Neural cell (in vitro differentiated cells): ENCODE data around the gene BMS1. TPM values are rescaled to one million over a fixed set of nuclear protein-coding genes. Genes with fewer than 3 reads are reported as not detected.

ENCODE experiments used
- H2AFZ ChIP-seq: fragments of 200-600, 300-800 bp; sonication (generic), shearing (Covaris generic); 2 replicates; pipeline ENCODE4 v1.6.0; 2014; ENCODE audit warnings: low read depth, mild to moderate bottlenecking, antibody characterized with exemption, low read length, moderate library complexity
- H3F3A ChIP-seq: fragments of 200-600 bp; shearing (Covaris generic); 2 replicates; pipeline ENCODE4 v1.6.1; 2016; ENCODE audit warnings: mild to moderate bottlenecking, moderate library complexity, mixed read lengths, antibody characterized with exemption, low read length; ENCODE audit not compliant: insufficient read depth, poor library complexity, severe bottlenecking
- H3K27ac ChIP-seq: fragments of 200-600, 300-800 bp; sonication (generic), shearing (Covaris generic); 2 replicates; pipeline ENCODE4 v1.5.1; 2014; ENCODE audit warnings: mild to moderate bottlenecking, low read length, moderate library complexity
- H3K27me3 ChIP-seq: fragments of 300-800, 200-600 bp; sonication (generic), shearing (Covaris generic); 2 replicates; pipeline ENCODE4 v1.6.0; 2014; ENCODE audit warnings: mild to moderate bottlenecking, low read depth, low read length, moderate library complexity; ENCODE audit not compliant: insufficient read depth
- H3K36me3 ChIP-seq: fragments of 300-800, 200-600 bp; sonication (generic), shearing (Covaris generic); 2 replicates; pipeline ENCODE4 v1.5.1; 2014; ENCODE audit warnings: mild to moderate bottlenecking, antibody characterized with exemption, low read length, moderate library complexity; ENCODE audit not compliant: insufficient read depth
- H3K4me2 ChIP-seq: fragments of 300-800, 200-600 bp; sonication (generic), shearing (Covaris generic); 2 replicates; pipeline ENCODE4 v1.6.0; 2014; ENCODE audit warnings: mild to moderate bottlenecking, low read length
- H3K4me3 ChIP-seq: fragments of 300-800, 200-600 bp; sonication (generic), shearing (Covaris generic); 2 replicates; pipeline ENCODE4 v1.5.1; 2014; ENCODE audit warnings: mild to moderate bottlenecking, low read length, moderate library complexity
- H3K79me2 ChIP-seq: fragments of 200-600 bp; shearing (Covaris generic); replicated peaks from 2 replicates; pipeline ENCODE4 v1.6.0; 2014; ENCODE audit warnings: mild to moderate bottlenecking, low read length, moderate library complexity; ENCODE audit not compliant: insufficient read depth
- H3K9ac ChIP-seq: fragments of 300-800, 200-600 bp; sonication (generic), shearing (Covaris generic); 2 replicates; pipeline ENCODE4 v1.6.1; 2016; ENCODE audit warnings: mild to moderate bottlenecking, low read length, mixed read lengths
- H3K9me2 ChIP-seq: fragments of 200-600 bp; shearing (Covaris generic); 2 replicates; pipeline ENCODE4 v1.6.1; 2016; ENCODE audit warnings: mild to moderate bottlenecking, low read length, mixed read lengths; ENCODE audit not compliant: insufficient read depth
- H3K9me3 ChIP-seq: fragments of 200-600, 300-800 bp; sonication (generic), shearing (Covaris generic); 2 replicates; pipeline ENCODE4 v1.6.1; 2016; ENCODE audit warnings: mild to moderate bottlenecking, mixed run types, low read length, moderate library complexity, mixed read lengths
- H4K20me1 ChIP-seq: fragments of 200-600 bp; shearing (Covaris generic); 2 replicates; pipeline ENCODE4 v1.6.1; 2016; ENCODE audit warnings: mild to moderate bottlenecking, mixed run types; ENCODE audit not compliant: insufficient read depth
- EP300 ChIP-seq: fragments of 450-650 bp; conservative IDR thresholded peaks from 2 replicates; pipeline ENCODE4 v1.6.1; 2014; ENCODE audit warnings: antibody characterized with exemption, mild to moderate bottlenecking, moderate library complexity; ENCODE audit not compliant: poor library complexity, severe bottlenecking
- EZH2 ChIP-seq: fragments of 200-600, 300-800 bp; shearing (Covaris generic), sonication (generic); IDR thresholded peaks from 2 replicates; pipeline ENCODE4 v1.6.1; 2014; ENCODE audit warnings: antibody characterized with exemption, low read length, borderline replicate concordance, mild to moderate bottlenecking; ENCODE audit not compliant: insufficient read depth, poor library complexity, severe bottlenecking
- MXI1 ChIP-seq: fragments of 450-650 bp; conservative IDR thresholded peaks from 2 replicates; pipeline ENCODE4 v1.6.1; 2014; ENCODE audit warnings: antibody characterized with exemption, mild to moderate bottlenecking; ENCODE audit not compliant: poor library complexity, severe bottlenecking
- POLR2AphosphoS5 ChIP-seq: IDR thresholded peaks from 2 replicates; pipeline ENCODE4 v1.6.1; 2012
- RAD21 ChIP-seq: fragments of 450-650 bp; conservative IDR thresholded peaks from 2 replicates; pipeline ENCODE4 v1.6.1; 2014; ENCODE audit warnings: antibody characterized with exemption, mild to moderate bottlenecking, moderate library complexity
- SMC3 ChIP-seq: fragments of 450-650 bp; conservative IDR thresholded peaks from 2 replicates; pipeline ENCODE4 v1.6.1; 2014; ENCODE audit warnings: antibody characterized with exemption, mild to moderate bottlenecking, moderate library complexity; ENCODE audit not compliant: poor library complexity
- TAF1 ChIP-seq: IDR thresholded peaks from 2 replicates; pipeline ENCODE4 v1.6.1; 2012; ENCODE audit warnings: low read depth
- polyA plus RNA-seq: library from polyadenylated mRNA; depleted of rRNA; stranded (reverse); fragments of >200 nt; gene quantifications from 2 replicates; pipeline ENCODE4 v1.2.3, GENCODE V29; 2014
- TF ChIP-seq, protein P1 (sequence below): IDR thresholded peaks from 2 replicates; pipeline ENCODE4 v1.6.1; 2012; ENCODE audit warnings: borderline replicate concordance
- TF ChIP-seq, protein P2 (sequence below): fragments of 450-650 bp; IDR thresholded peaks from 2 replicates; pipeline ENCODE4 v1.5.1; 2014; ENCODE audit warnings: antibody characterized with exemption, mild to moderate bottlenecking, moderate library complexity; ENCODE audit not compliant: poor library complexity, severe bottlenecking

BMS1 gene
- polyA plus RNA-seq, 1 donor from 2014 or later, result 8.5 TPM

DNA sequence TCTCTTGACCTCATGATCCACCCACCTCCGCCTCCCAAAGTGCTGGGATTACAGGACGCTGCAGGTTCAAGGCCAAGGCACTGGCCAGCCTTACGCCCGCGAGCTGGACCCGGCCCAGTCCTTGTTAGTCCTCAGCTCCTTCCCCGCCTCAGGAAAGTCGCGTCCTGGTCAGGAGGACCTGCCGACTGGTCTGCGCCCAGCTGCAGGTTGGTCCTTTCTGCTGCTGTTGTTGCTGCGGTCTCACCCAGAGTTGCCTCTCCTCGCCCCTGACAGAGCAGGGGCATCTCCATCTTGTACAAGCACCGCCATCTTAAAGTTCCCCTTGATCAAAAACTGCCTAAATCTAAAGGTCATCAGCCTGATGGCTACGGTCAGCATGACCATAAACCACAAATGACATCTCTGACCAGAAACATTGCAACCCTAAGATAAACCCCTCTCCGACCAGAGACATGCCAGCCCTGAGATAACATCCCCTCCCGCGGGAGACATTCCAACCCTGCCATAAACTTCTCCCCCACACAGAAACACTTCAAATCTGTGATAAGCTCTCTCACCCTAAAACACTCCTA, 13.9 kb upstream of the BMS1 start:
- Histone ChIP-seq H3K27me3 (no peaks in the 10 kb centered on the region), H2AFZ (no peak overlapping the region), H3F3A (no peaks in the 10 kb centered on the region), H3K4me3 (no peak overlapping the region), H3K79me2 (no peaks in the 10 kb centered on the region), H3K4me2 (no peak overlapping the region), H3K9me3 (no peaks in the 10 kb centered on the region), H3K9ac (no peak overlapping the region), H4K20me1 (no peaks in the 10 kb centered on the region), H3K36me3 (no peaks in the 10 kb centered on the region), H3K27ac (no peak overlapping the region), H3K9me2 (no peaks in the 10 kb centered on the region)
- TF ChIP-seq SMC3 (no peak), RAD21 (no peak), MXI1 (no peak), EP300 (no peak), POLR2AphosphoS5 (no peak), EZH2 (no peak), TAF1 (no peak)
- TF ChIP-seq, protein P1, sequence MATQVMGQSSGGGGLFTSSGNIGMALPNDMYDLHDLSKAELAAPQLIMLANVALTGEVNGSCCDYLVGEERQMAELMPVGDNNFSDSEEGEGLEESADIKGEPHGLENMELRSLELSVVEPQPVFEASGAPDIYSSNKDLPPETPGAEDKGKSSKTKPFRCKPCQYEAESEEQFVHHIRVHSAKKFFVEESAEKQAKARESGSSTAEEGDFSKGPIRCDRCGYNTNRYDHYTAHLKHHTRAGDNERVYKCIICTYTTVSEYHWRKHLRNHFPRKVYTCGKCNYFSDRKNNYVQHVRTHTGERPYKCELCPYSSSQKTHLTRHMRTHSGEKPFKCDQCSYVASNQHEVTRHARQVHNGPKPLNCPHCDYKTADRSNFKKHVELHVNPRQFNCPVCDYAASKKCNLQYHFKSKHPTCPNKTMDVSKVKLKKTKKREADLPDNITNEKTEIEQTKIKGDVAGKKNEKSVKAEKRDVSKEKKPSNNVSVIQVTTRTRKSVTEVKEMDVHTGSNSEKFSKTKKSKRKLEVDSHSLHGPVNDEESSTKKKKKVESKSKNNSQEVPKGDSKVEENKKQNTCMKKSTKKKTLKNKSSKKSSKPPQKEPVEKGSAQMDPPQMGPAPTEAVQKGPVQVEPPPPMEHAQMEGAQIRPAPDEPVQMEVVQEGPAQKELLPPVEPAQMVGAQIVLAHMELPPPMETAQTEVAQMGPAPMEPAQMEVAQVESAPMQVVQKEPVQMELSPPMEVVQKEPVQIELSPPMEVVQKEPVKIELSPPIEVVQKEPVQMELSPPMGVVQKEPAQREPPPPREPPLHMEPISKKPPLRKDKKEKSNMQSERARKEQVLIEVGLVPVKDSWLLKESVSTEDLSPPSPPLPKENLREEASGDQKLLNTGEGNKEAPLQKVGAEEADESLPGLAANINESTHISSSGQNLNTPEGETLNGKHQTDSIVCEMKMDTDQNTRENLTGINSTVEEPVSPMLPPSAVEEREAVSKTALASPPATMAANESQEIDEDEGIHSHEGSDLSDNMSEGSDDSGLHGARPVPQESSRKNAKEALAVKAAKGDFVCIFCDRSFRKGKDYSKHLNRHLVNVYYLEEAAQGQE, result no peak
- TF ChIP-seq, protein P2, sequence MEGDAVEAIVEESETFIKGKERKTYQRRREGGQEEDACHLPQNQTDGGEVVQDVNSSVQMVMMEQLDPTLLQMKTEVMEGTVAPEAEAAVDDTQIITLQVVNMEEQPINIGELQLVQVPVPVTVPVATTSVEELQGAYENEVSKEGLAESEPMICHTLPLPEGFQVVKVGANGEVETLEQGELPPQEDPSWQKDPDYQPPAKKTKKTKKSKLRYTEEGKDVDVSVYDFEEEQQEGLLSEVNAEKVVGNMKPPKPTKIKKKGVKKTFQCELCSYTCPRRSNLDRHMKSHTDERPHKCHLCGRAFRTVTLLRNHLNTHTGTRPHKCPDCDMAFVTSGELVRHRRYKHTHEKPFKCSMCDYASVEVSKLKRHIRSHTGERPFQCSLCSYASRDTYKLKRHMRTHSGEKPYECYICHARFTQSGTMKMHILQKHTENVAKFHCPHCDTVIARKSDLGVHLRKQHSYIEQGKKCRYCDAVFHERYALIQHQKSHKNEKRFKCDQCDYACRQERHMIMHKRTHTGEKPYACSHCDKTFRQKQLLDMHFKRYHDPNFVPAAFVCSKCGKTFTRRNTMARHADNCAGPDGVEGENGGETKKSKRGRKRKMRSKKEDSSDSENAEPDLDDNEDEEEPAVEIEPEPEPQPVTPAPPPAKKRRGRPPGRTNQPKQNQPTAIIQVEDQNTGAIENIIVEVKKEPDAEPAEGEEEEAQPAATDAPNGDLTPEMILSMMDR, result no peak

DNA sequence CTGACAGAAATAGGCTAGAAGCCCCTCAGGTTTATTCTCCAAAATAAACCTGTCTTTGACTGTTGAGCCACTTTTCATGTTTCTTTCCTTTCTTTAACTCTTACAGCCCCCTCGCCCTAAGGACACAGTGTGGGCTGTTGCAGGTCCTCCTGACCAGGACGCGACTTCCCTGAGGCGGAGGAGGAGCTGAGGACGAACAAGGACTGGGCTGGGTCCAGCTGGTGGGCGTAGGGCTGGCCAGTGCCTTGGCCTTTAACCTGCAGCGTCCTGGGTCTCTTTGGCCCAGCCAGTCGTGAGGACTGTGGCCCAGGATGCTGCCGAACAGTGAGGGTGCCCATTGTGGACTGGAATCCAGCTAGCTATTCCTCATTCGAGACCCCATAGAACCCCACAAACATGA, 13.4 kb upstream of the BMS1 start:
- H3K9me3 ChIP-seq, result no peaks in the 10 kb centered on the region
- no peaks in the 10 kb centered on the region for H3K79me2 ChIP-seq
- no peak overlapping the region for H3K9ac ChIP-seq
- TF ChIP-seq MXI1, result no peak
- no peak for TF ChIP-seq SMC3
- TF ChIP-seq, protein P1, result no peak
- H3K4me2 ChIP-seq, result no peak overlapping the region
- H2AFZ ChIP-seq, result no peak overlapping the region
- no peaks in the 10 kb centered on the region for H4K20me1 ChIP-seq
- no peaks in the 10 kb centered on the region for H3K9me2 ChIP-seq
- H3F3A ChIP-seq, result no peaks in the 10 kb centered on the region
- H3K27me3 ChIP-seq, result no peaks in the 10 kb centered on the region
- no peaks in the 10 kb centered on the region for H3K36me3 ChIP-seq
- no peak overlapping the region for H3K4me3 ChIP-seq
- H3K27ac ChIP-seq, result no peak overlapping the region
